IPS-20b (cell line): ENCODE measurements around the gene ZNF724.

Source experiments
- H3K27ac ChIP-seq: one replicate; pipeline ENCODE4 v1.5.1; 2013; ENCODE audit warnings: low read length
- H3K27me3 ChIP-seq: 2 replicates; pipeline ENCODE4 v1.6.1; 2013; ENCODE audit warnings: mild to moderate bottlenecking, low read length, inconsistent platforms; ENCODE audit not compliant: insufficient read depth
- H3K36me3 ChIP-seq: 2 replicates; pipeline ENCODE4 v1.6.1; 2013; ENCODE audit warnings: low read depth, mild to moderate bottlenecking, inconsistent platforms, low read length, moderate library complexity; ENCODE audit not compliant: insufficient read depth
- H3K4me1 ChIP-seq: 2 replicates; pipeline ENCODE4 v1.6.1; 2013; ENCODE audit warnings: mild to moderate bottlenecking, control low read depth, inconsistent platforms, low read length, moderate library complexity; ENCODE audit not compliant: insufficient read depth
- H3K4me3 ChIP-seq: 2 replicates; pipeline ENCODE4 v1.5.1; 2013; ENCODE audit warnings: mild to moderate bottlenecking, low read length, inconsistent platforms
- H3K9ac ChIP-seq: 2 replicates; pipeline ENCODE4 v1.6.1; 2013; ENCODE audit warnings: low read depth, mild to moderate bottlenecking, inconsistent platforms, low read length, moderate library complexity
- H3K9me3 ChIP-seq: 2 replicates; pipeline ENCODE4 v1.6.1; 2013; ENCODE audit warnings: mild to moderate bottlenecking, low read depth, low read length, inconsistent platforms; ENCODE audit not compliant: insufficient read depth

The ZNF724 gene

GRCh38 chr19:23222998-23223652 is 27.1 kb downstream of the ZNF724 start:
- Histone ChIP-seq H3K9ac (no peak overlapping the region), H3K4me3 (peak overlapping the region; percentile 17; the same call in 1 of the 2 replicates), H3K9me3 (peaks cover 92% of the 10 kb centered on the region), H3K36me3 (peaks cover 93% of the 10 kb centered on the region), H3K4me1 (no peaks in the 10 kb centered on the region), H3K27ac (no peak overlapping the region), H3K27me3 (no peaks in the 10 kb centered on the region)

- Histone ChIP-seq H3K27ac (no peak overlapping the region), H3K9ac (no peak overlapping the region), H3K27me3 (no peaks in the 10 kb centered on the region), H3K4me3 (no peak overlapping the region), H3K9me3 (no peaks in the 10 kb centered on the region; the same call in 1 of the 2 replicates), H3K36me3 (no peaks in the 10 kb centered on the region), H3K4me1 (no peaks in the 10 kb centered on the region)
These were observed 46.3 kb downstream of the ZNF724 start for GRCh38 chr19:23203841-23204344.

- no peak overlapping the region for H3K27ac ChIP-seq
- 0 out of 2 replicates have a peak, but pooled peaks cover 3% of the 10 kb centered on the region for H3K9me3 ChIP-seq
- no peak overlapping the region for H3K9ac ChIP-seq
These were observed 59.9 kb downstream of the ZNF724 start for GRCh38 chr19:23190341-23190740.

GRCh38 chr19:23183251-23183650 is 66.9 kb downstream of the ZNF724 start:
- Histone ChIP-seq H3K9me3 (peaks cover 3% of the 10 kb centered on the region; the same call in 1 of the 2 replicates), H3K4me1 (no peaks in the 10 kb centered on the region), H3K27ac (no peak overlapping the region), H3K9ac (no peak overlapping the region), H3K4me3 (no peak overlapping the region), H3K27me3 (no peaks in the 10 kb centered on the region), H3K36me3 (no peaks in the 10 kb centered on the region)

More at GRCh38 chr19:23190341-23190740, 59.9 kb downstream of the ZNF724 start:
- Histone ChIP-seq H3K4me1 (no peaks in the 10 kb centered on the region), H3K4me3 (no peak overlapping the region), H3K36me3 (no peaks in the 10 kb centered on the region), H3K27me3 (no peaks in the 10 kb centered on the region)
